Caco-2 (cell line): ENCODE measurements around the gene RIPOR3. TPM values are rescaled to one million over a fixed set of nuclear protein-coding genes. Genes with fewer than 3 reads are reported as not detected.

Experiments used
- BruUV-seq: library from RNA; stranded (reverse); fragments of 400-500 nt; replicated peaks from 2 replicates; lab custom pipeline; 2021; lab: Mats Ljungman, UMichigan
- CTCF ChIA-PET: fragments of 300-600 bp; sonication (Branson Sonifier 250); formaldehyde crosslinking; loops from one replicate; lab custom pipeline; 2022; ENCODE audit warnings: antibody characterized with exemption; lab: Charles Lee
- POLR2A ChIA-PET: fragments of 300-600 bp; sonication (Branson Sonifier 250); formaldehyde crosslinking; loops from one replicate; lab custom pipeline; 2022; ENCODE audit warnings: antibody characterized with exemption; lab: Charles Lee
- DNase-seq, 2 experiments: peaks; one replicate each; pipeline versions ENCODE4 v3.0.0 to v3.0.0-alpha.2; 2020 to 2022
- H3K27me3 ChIP-seq: replicated peaks from 2 replicates; pipeline ENCODE4 v1.6.0; 2011; ENCODE audit warnings: low read length; ENCODE audit not compliant: control insufficient read depth, insufficient read depth
- H3K36me3 ChIP-seq: 2 replicates; pipeline ENCODE4 v1.5.1; 2011; ENCODE audit warnings: low read length; ENCODE audit not compliant: control insufficient read depth, insufficient read depth
- H3K4me1 ChIP-seq: fragments of 250-450 bp; sonication (Bioruptor Pico); 2 replicates; pipeline ENCODE4 v1.5.1; 2020; ENCODE audit warnings: mild to moderate bottlenecking
- H3K4me3 ChIP-seq: 2 replicates; pipeline ENCODE4 v1.5.1; 2011; ENCODE audit warnings: low read depth, mild to moderate bottlenecking, control low read depth, low read length
- H3K9me3 ChIP-seq: fragments of 250-450 bp; sonication (Bioruptor Pico); 2 replicates; pipeline ENCODE4 v1.5.1; 2020; ENCODE audit warnings: mild to moderate bottlenecking, moderate library complexity
- H3K27ac Mint-ChIP-seq: one replicate; pipeline ENCODE4 v1.8.0; 2022; ENCODE audit warnings: mixed read lengths; ENCODE audit not compliant: unreplicated experiment
- H3K27me3 Mint-ChIP-seq: one replicate; pipeline ENCODE4 v1.8.0; 2022; ENCODE audit warnings: mixed read lengths; ENCODE audit not compliant: insufficient read depth, unreplicated experiment
- H3K36me3 Mint-ChIP-seq: one replicate; pipeline ENCODE4 v1.8.0; 2022; ENCODE audit warnings: mild to moderate bottlenecking, mixed read lengths; ENCODE audit not compliant: insufficient read depth, unreplicated experiment
- H3K4me1 Mint-ChIP-seq: one replicate; pipeline ENCODE4 v1.8.0; 2022; ENCODE audit warnings: low read depth, mixed read lengths; ENCODE audit not compliant: unreplicated experiment
- H3K4me3 Mint-ChIP-seq: one replicate; pipeline ENCODE4 v1.8.0; 2022; ENCODE audit warnings: mild to moderate bottlenecking, moderate library complexity, mixed read lengths; ENCODE audit not compliant: unreplicated experiment
- H3K9me3 Mint-ChIP-seq: one replicate; pipeline ENCODE4 v1.8.0; 2022; ENCODE audit warnings: mixed read lengths; ENCODE audit not compliant: unreplicated experiment
- CTCF ChIP-seq, 2 experiments: fragments of 200-600 bp in 1 of 2; IDR thresholded peaks; 1 replicate in 1 of 2; 2 replicates in 1 of 2; pipeline versions ENCODE4 v1.5.1 to v1.8.0; 2011 to 2022; ENCODE audit warnings: antibody characterized with exemption in 1 of 2, control low read depth in 1 of 2, inconsistent platforms in 1 of 2, low read depth in 1 of 2, low read length in 1 of 2, mild to moderate bottlenecking in 1 of 2, moderate library complexity in 1 of 2; ENCODE audit not compliant: insufficient read depth in 1 of 2, severe bottlenecking in 1 of 2, unreplicated experiment in 1 of 2
- intact Hi-C: fragments of 100-400 bp; cut with micrococcal nuclease; formaldehyde crosslinking; loops from one replicate; pipeline ENCODE4 v1.10.0; 2022; ENCODE audit not compliant: unreplicated experiment
- total RNA-seq: library from RNA; stranded (reverse); gene quantifications from 2 replicates; pipeline ENCODE4 v1.2.3, GENCODE V29; 2022

Gene RIPOR3
- total RNA-seq, 1 experiment from 2014 or later = 0.18 TPM

- Mint-ChIP-seq H3K9me3 (no peaks in the 10 kb centered on the region), H3K4me1 (peaks cover 20% of the 10 kb centered on the region), H3K27ac (no peak overlapping the region), H3K27me3 (no peaks in the 10 kb centered on the region), H3K4me3 (no peak overlapping the region), H3K36me3 (no peaks in the 10 kb centered on the region)
- ChIA-PET POLR2A (interaction anchor here (0.6 kb wide), 3 partner anchors 15 to 51 kb away, joined by 6 to 9 read pairs (median 6); no protein-coding TSS in a partner anchor), CTCF (interaction anchor here (0.7 kb wide), 1 partner anchor 193 kb away, joined by 3 read pairs; no protein-coding TSS in a partner anchor)
- peaks cover 28% of the 10 kb centered on the region for H3K4me1 ChIP-seq
- intact Hi-C loops = no loop called here
- no TSS peak for BruUV-seq
- H3K4me3 ChIP-seq = no peak overlapping the region
- TF ChIP-seq CTCF (IDR thresholded peaks at IDR 0.05; ENCODE audit: insufficient read depth in 1 of 2, low read depth in 1 of 2, low read length in 1 of 2, severe bottlenecking in 1 of 2, unreplicated experiment in 1 of 2) = no peak
- H3K9me3 ChIP-seq = no peaks in the 10 kb centered on the region
- DNase-seq = no peak
- H3K27me3 ChIP-seq = no peaks in the 10 kb centered on the region
- no peaks in the 10 kb centered on the region for H3K36me3 ChIP-seq
These were observed 1.2 kb upstream of the RIPOR3 start for GRCh38 chr20:50692552-50692933.

GRCh38 chr20:50691573-50692551 is 520 bp upstream of the RIPOR3 start:
- no peaks in the 10 kb centered on the region for H3K27me3 Mint-ChIP-seq
- TF ChIP-seq CTCF (IDR thresholded peaks at IDR 0.05; ENCODE audit: insufficient read depth in 1 of 2, low read depth in 1 of 2, low read length in 1 of 2, severe bottlenecking in 1 of 2, unreplicated experiment in 1 of 2) = no peak
- no peaks in the 10 kb centered on the region for H3K9me3 Mint-ChIP-seq
- ChIA-PET CTCF (interaction anchor here (0.6 to 3.0 kb wide), 6 partner anchors 9 to 237 kb away, joined by 3 to 14 read pairs (median 4); no protein-coding TSS in a partner anchor), POLR2A (interaction anchor here (0.5 to 0.6 kb wide), 2 partner anchors 14 to 15 kb away, joined by 9 to 11 read pairs; no protein-coding TSS in a partner anchor)
- Histone ChIP-seq H3K9me3 (no peaks in the 10 kb centered on the region), H3K4me1 (peaks cover 28% of the 10 kb centered on the region), H3K4me3 (no peak overlapping the region), H3K36me3 (no peaks in the 10 kb centered on the region), H3K27me3 (no peaks in the 10 kb centered on the region)
- no peak overlapping the region for H3K4me3 Mint-ChIP-seq
- intact Hi-C loops = no loop called here
- peaks cover 20% of the 10 kb centered on the region for H3K4me1 Mint-ChIP-seq
- no peak overlapping the region for H3K27ac Mint-ChIP-seq
- no TSS peak for BruUV-seq
- H3K36me3 Mint-ChIP-seq = no peaks in the 10 kb centered on the region
- DNase-seq = no peak

- no TSS peak for BruUV-seq
- no peaks in the 10 kb centered on the region for H3K36me3 ChIP-seq
- TF ChIP-seq CTCF (IDR thresholded peaks at IDR 0.05; ENCODE audit: insufficient read depth in 1 of 2, low read depth in 1 of 2, low read length in 1 of 2, severe bottlenecking in 1 of 2, unreplicated experiment in 1 of 2) = no peak
- Mint-ChIP-seq H3K4me1 (peaks cover 20% of the 10 kb centered on the region), H3K9me3 (no peaks in the 10 kb centered on the region), H3K4me3 (no peak overlapping the region), H3K36me3 (no peaks in the 10 kb centered on the region), H3K27me3 (no peaks in the 10 kb centered on the region), H3K27ac (no peak overlapping the region)
- intact Hi-C loops = no loop called here
- H3K4me3 ChIP-seq = no peak overlapping the region
- POLR2A ChIA-PET = interaction anchor here (0.5 kb wide), 2 partner anchors 13 to 27 kb away, joined by 3 to 5 read pairs; no protein-coding TSS in a partner anchor
- H3K27me3 ChIP-seq = no peaks in the 10 kb centered on the region
- DNase-seq = no peak
- peaks cover 21% of the 10 kb centered on the region for H3K4me1 ChIP-seq
- H3K9me3 ChIP-seq = no peaks in the 10 kb centered on the region
- CTCF ChIA-PET = interaction anchor here (0.6 to 3.0 kb wide), 5 partner anchors 11 to 60 kb away, joined by 3 to 14 read pairs (median 3); no protein-coding TSS in a partner anchor
These were observed 1.3 kb downstream of the RIPOR3 start for GRCh38 chr20:50689864-50690649.
